Globus pallidus (tissue), 1 donor: ENCODE data around the gene ZNF138.

Experiments used
- DNase-seq: peaks from one replicate; pipeline ENCODE4 v3.0.0-alpha.2; 2015; ENCODE audit warnings: low spot score

The ZNF138 gene

GRCh38 chr7:64875658-64876406 lies 81.6 kb downstream of the ZNF138 start:
- no peak for DNase-seq

- DNase-seq: peak; percentile 58
Observed at GRCh38 chr7:64876792-64877713, 82.8 kb downstream of the ZNF138 start.

GRCh38 chr7:64877714-64878610 lies 83.7 kb downstream of the ZNF138 start:
- DNase-seq: no peak

- no peak for DNase-seq
Observed at GRCh38 chr7:64878684-64879083, 84.5 kb downstream of the ZNF138 start.

- DNase-seq: no peak
Observed at GRCh38 chr7:64879086-64879730, 85.0 kb downstream of the ZNF138 start.

GRCh38 chr7:64879800-64880199 lies 85.6 kb downstream of the ZNF138 start:
- no peak for DNase-seq

- no peak for DNase-seq
Observed at GRCh38 chr7:64880322-64881297, 86.4 kb downstream of the ZNF138 start.

- no peak for DNase-seq
Observed at GRCh38 chr7:64881461-64882287, 87.4 kb downstream of the ZNF138 start.

- peak; percentile 76 for DNase-seq
Observed at GRCh38 chr7:64882341-64883112, 88.3 kb downstream of the ZNF138 start.
